Muscle layer of duodenum (tissue), 2 donors: ENCODE data around the gene NAV2.
"Not testable (repeated sequence)": the region's sequence is repeated elsewhere in the genome, so short reads cannot be mapped to it uniquely, and the experiment has no call there.

ENCODE experiments used
- H3K27ac ChIP-seq: one replicate; pipeline ENCODE4 v1.7.0; 2013; ENCODE audit warnings: mild to moderate bottlenecking, low read length
- H3K27me3 ChIP-seq: one replicate; pipeline ENCODE4 v1.7.0; 2013; ENCODE audit warnings: low read depth, mild to moderate bottlenecking, control low read depth, low read length
- H3K36me3 ChIP-seq, 2 donors: one replicate each; pipeline ENCODE4 v1.7.0; 2013; ENCODE audit warnings: low read length in 2 of 2, control low read depth in 1 of 2, mild to moderate bottlenecking in 1 of 2; ENCODE audit not compliant: insufficient read depth in 2 of 2, control insufficient read depth in 1 of 2
- H3K4me1 ChIP-seq, 2 donors: one replicate each; pipeline ENCODE4 v1.7.0; 2013; ENCODE audit warnings: low read length in 2 of 2, mild to moderate bottlenecking in 2 of 2, control low read depth in 1 of 2, moderate library complexity in 1 of 2; ENCODE audit not compliant: insufficient read depth in 2 of 2, control insufficient read depth in 1 of 2
- H3K4me3 ChIP-seq, 2 donors: one replicate each; pipeline ENCODE4 v1.7.0; 2013; ENCODE audit warnings: low read length in 2 of 2, low read depth in 1 of 2, mild to moderate bottlenecking in 1 of 2
- H3K9me3 ChIP-seq, 2 donors: one replicate each; pipeline ENCODE4 v1.7.0; 2013; ENCODE audit warnings: low read length in 2 of 2, control low read depth in 1 of 2, mild to moderate bottlenecking in 1 of 2; ENCODE audit not compliant: control insufficient read depth in 1 of 2
- donor health status: healthy.

The NAV2 gene

DNA sequence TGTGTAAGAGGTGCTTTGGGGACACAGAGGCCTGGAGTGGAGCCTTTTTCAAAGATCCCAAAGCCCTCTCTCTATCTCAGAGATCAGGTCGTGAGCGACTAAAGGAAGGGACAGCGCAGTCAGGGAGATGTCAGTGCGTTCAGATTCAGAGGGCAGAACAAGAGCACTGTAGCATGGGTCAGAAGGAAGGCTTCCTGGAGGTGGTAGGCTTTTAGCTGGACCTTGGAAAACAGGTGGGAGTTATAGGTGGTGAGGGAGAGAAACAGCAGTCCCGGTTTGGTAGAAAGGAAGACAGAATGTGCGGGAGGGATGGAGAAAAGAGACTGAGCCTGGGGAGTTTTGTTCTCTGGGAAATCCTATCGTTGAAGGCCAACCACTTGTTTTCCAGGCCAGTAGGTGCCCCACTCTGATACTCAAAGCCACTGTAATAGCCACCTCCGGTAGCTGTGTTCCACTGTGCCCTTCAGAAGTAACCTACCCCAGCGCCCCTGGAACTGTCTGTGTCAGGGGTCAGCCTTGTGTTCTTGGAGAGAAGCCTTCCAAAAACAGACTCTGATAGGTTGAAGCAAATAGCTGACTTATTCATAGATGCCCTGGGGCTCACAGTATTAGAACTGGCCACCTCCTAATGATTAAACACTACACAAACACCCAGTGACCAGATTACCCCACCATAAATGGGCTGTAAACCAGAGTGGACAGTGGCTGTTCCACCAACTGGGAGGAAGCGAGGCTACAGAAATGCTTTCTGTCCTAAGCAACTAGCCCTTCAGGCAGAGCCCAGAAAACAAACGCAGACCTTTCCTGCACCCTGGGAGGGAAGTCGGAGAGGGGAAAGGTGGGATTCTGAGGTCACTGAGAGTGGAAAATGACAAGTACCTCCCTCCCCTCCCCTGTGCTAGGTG lies 289.9 kb downstream of the NAV2 start:
- no peak overlapping the region for H3K27ac ChIP-seq
- H3K4me1 ChIP-seq = no peaks in the 10 kb centered on the region
- no peaks in the 10 kb centered on the region for H3K27me3 ChIP-seq

DNA sequence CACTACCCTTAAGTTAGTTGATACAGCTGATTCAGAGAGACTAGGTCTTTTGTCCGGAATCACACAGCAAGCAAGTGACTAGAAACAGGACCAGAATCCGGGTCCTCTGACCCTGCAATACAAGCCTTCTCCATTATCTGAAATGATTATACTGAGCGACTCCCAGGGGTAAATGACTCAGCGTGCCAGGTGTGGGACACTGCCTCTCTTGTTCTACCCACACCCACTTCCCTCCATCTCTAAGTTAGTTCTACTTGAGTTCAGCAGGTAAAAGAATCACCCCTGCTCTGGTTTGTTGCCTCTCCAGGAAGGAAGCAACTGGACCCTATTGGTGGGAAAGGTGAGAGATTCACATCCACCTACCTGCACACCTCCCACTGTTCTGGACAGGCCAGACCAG lies 290.7 kb downstream of the NAV2 start:
- Histone ChIP-seq H3K9me3 (no peaks in the 10 kb centered on the region), H3K27ac (no peak overlapping the region), H3K4me1 (peaks cover 0 to 2% of the 10 kb centered on the region in 2 donors), H3K36me3 (no peaks in the 10 kb centered on the region), H3K4me3 (no peak overlapping the region), H3K27me3 (no peaks in the 10 kb centered on the region)

More for the DNA sequence above, 289.9 kb downstream of the NAV2 start:
- Histone ChIP-seq H3K4me3 (no peak overlapping the region), H3K36me3 (no peaks in the 10 kb centered on the region), H3K9me3 (no peaks in the 10 kb centered on the region)

DNA sequence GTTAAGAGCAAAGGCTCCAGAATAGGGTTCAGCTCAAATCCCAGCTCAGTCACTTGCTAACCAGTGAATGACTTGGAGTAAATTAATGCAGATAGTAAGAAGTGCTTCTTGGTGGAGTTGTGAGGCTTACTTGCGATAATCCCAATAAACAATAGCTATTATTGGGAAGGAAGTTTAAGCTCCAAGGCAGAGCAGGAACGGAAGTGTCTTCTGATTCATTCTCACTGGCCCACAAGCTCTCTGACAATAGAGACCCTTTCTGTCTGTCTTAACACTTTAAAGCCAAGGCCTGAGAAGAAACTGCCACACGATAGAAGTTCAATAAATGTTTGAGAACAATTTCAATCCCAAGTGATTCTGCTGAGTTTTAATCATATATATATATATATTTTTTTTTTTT lies 292.2 kb downstream of the NAV2 start:
- Histone ChIP-seq H3K4me1 (peaks cover 4 to 11% of the 10 kb centered on the region in 2 donors), H3K36me3 (no peaks in the 10 kb centered on the region), H3K27ac (no peak overlapping the region), H3K9me3 (no peaks in the 10 kb centered on the region), H3K4me3 (no peak overlapping the region), H3K27me3 (no peaks in the 10 kb centered on the region)

DNA sequence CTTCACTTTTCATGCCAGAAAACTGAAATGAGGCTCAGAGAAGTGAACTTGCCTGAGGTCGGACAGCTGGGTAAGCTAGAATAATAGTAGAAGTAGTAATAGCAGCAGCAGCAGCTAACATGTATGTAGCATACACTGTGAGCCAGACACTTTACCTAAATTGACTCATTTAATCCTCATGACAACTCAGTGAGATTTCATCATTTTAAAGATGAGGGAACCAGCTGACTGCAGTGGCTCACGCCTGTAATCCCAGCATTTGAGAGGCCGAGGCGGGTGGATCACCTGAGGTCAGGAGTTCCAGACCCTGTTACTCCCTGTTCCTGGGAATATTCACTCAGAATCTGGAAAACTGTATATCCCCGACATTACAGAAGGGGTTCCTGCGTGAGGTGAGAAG lies 293.1 kb downstream of the NAV2 start:
- Histone ChIP-seq H3K4me1 (peaks cover 4 to 14% of the 10 kb centered on the region in 2 donors), H3K27me3 (no peaks in the 10 kb centered on the region), H3K27ac (no peak overlapping the region), H3K4me3 (no peak overlapping the region), H3K9me3 (no peaks in the 10 kb centered on the region), H3K36me3 (no peaks in the 10 kb centered on the region)

DNA sequence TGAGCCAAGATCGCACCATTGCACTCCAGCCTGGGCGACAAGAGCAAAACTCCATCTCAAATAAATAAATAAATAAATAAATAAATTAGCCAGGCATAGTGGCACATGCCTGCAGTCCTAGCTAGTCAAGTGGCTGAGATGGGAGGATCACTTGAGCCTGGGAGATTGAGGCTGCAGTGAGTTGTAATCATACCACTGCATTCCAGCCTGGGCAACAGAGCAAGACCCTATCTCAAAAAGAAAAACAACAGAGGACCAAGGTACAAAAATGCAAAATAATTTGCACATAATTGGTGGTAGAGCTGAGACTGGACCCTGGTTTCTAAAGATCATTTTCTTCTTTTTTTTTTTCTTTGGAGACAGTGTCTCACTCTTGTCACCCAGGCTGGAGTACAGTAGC lies 294.0 kb downstream of the NAV2 start:
- H3K27ac ChIP-seq, H3K9me3 ChIP-seq, H3K4me3 ChIP-seq, H3K27me3 ChIP-seq, H3K36me3 ChIP-seq: not testable (repeated sequence)
- H3K4me1 ChIP-seq = peaks cover 4 to 17% of the 10 kb centered on the region in 2 donors

DNA sequence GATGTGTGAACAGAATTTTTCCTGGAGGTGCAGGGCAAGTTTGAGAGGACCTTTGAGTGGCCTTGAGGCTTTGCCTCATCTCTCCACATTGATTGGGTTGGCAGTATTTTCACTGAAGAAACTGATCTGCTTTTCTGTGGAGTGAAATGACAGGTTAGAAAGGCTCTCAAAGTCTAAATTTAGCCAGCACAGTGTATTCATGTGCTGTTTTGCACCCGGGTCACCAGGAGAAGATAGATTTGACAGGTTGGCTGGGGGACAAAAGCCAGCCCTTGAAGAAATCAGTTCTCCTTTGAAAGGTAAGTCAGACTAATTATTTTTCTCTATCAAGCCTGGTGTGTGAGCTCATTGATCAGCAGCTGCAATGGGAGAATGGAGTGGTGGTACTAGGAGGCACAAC lies 294.7 kb downstream of the NAV2 start:
- Histone ChIP-seq H3K4me1 (peaks cover 4 to 17% of the 10 kb centered on the region in 2 donors), H3K27me3 (no peaks in the 10 kb centered on the region), H3K4me3 (no peak overlapping the region), H3K9me3 (no peaks in the 10 kb centered on the region), H3K27ac (no peak overlapping the region), H3K36me3 (no peaks in the 10 kb centered on the region)

DNA sequence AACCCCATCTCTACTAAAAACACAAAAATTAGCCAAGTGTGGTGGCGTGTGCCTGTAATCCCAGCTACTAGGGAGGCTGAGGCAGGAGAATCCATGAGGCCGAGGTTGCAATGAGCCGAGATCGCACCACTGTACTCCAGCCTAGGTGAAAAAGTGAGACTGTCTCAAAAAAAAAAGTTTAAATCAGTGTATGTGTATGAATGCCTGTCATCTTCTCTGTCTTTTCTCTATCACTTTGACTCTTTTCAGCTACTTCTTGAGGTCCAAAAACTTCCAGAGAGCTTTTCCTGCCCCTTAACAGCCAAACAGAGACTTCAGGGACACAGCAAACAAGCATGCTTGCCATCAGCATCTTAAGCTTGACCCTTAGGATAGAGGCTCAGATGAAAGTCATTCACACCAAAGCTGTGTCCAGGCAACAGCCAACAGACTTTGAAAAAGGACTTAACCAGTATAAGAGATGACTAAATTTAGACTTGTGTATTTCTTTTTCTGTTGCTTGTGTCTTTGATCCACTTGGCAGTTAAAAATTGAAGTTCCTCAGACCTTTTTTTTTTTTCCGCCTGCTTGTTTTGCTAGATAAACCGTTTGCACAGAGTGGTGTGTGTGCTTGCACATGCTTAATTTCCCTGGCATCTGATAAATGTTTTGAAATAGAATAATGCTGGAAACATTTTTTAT lies 295.7 kb downstream of the NAV2 start:
- H3K4me1 ChIP-seq = peaks cover 4 to 25% of the 10 kb centered on the region in 2 donors
- H3K27ac ChIP-seq = no peak overlapping the region

DNA sequence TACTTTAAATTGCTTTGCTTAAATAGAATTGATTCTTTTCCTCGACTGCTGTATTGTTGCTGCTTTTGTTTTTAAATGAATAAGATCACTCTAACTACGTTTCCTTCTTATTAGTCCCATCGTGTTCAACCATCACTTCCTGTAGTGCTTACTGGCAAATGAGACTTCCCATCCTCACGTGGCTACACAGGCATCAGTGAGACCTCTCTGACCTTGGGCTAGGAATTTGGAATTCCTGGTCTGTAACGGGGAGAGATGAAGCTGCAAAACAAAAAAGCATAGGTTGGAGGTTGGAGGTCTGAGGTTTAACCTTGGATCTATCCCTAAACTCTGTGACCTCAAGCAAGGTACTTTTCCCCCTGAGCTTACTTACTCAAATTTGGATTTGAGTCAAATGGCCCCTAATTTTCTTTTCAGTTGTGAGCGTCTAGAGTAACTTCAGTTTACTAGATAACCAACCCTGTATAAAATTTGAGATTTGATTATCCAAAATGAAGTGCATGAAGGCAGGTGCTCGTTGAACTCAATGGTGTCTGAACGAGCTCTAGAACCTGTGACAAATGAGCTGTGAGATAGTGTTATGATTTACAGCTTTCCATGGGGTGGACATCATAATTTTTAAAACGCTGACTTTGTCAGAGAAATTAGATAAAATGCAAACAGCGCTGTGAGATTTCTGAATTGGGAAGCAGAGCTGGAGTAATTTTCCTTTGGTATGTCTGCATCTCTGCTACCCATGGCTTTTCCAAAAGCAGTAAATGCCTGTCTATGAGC lies 296.4 kb downstream of the NAV2 start:
- Histone ChIP-seq H3K27ac (no peak overlapping the region), H3K4me1 (peaks cover 4 to 25% of the 10 kb centered on the region in 2 donors), H3K4me3 (no peak overlapping the region), H3K27me3 (no peaks in the 10 kb centered on the region), H3K9me3 (no peaks in the 10 kb centered on the region), H3K36me3 (no peaks in the 10 kb centered on the region)

More for the DNA sequence above, 295.7 kb downstream of the NAV2 start:
- Histone ChIP-seq H3K36me3 (no peaks in the 10 kb centered on the region), H3K27me3 (no peaks in the 10 kb centered on the region), H3K9me3 (no peaks in the 10 kb centered on the region), H3K4me3 (no peak overlapping the region)

DNA sequence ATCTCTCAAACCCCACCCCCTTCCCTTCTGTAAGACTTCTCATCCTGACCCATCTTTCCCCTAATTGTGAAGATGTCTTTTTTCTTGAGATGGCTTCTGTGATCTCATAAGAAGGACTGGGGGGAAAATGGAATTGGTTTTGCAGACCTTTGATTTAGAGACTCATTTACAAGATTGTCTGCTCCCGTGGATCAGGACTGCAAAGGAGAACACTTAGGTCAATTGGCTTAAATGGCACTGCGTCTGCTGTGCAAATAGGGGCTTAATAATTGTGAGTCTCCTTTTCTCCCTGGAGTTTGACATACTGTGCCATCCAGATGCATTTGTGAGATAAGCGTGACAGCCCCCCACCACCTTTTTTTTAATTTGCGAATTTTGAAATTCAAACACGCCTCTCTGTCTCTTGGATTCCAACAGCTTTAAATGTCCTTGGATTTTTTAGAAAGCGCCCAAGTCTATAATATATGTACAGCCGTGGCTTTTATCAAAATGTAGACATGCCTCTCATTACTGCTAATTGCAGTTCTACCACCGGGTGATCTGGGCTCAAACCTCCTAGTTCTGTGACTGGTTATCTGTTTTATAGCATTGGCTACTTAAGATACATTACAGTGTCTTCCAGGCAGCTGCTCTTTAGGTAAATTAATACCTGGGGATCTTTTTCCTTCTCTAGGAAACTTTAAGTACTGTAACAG lies 297.7 kb downstream of the NAV2 start:
- no peak overlapping the region for H3K4me3 ChIP-seq
- H3K9me3 ChIP-seq = no peaks in the 10 kb centered on the region
- H3K27me3 ChIP-seq = no peaks in the 10 kb centered on the region
- H3K36me3 ChIP-seq = no peaks in the 10 kb centered on the region
- H3K27ac ChIP-seq = no peak overlapping the region
- H3K4me1 ChIP-seq = peaks cover 4 to 25% of the 10 kb centered on the region in 2 donors

DNA sequence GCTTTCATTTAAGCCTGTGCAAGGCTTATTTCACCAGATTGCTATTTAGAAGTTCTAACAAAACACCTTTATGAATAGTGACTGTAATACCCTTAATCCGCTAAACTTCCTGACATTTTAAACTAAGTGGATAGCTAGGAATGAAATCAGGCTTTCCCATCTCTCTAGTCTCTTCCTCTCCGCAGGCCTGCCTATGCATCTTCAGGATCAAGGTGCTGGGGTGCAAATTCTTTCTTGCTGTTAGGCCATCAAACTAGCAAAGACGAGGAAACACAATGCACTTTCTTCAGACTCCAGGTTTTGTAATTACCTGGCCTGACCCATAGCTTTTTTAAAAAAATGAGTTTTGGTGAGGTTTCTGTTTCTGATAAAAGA lies 298.2 kb downstream of the NAV2 start:
- Histone ChIP-seq H3K4me3 (no peak overlapping the region), H3K36me3 (no peaks in the 10 kb centered on the region), H3K4me1 (peaks cover 4 to 25% of the 10 kb centered on the region in 2 donors), H3K27ac (no peak overlapping the region), H3K9me3 (no peaks in the 10 kb centered on the region), H3K27me3 (no peaks in the 10 kb centered on the region)
